Mesodermal cell (in vitro differentiated cells): ENCODE results near the gene MCOLN1.

Experiments used
- H3K27ac ChIP-seq: 2 replicates; pipeline ENCODE4 v1.7.0; 2013; ENCODE audit warnings: mild to moderate bottlenecking, low read depth, low read length, moderate library complexity; ENCODE audit not compliant: severe bottlenecking
- H3K36me3 ChIP-seq: 2 replicates; pipeline ENCODE4 v1.7.1; 2013; ENCODE audit warnings: mild to moderate bottlenecking, low read length, moderate library complexity; ENCODE audit not compliant: control insufficient read depth, insufficient read depth
- H3K4me1 ChIP-seq: one replicate; pipeline ENCODE4 v1.7.1; 2013; ENCODE audit warnings: mild to moderate bottlenecking, low read length; ENCODE audit not compliant: insufficient read depth, control insufficient read depth, poor library complexity, severe bottlenecking
- H3K4me3 ChIP-seq: 2 replicates; pipeline ENCODE4 v1.7.0; 2013; ENCODE audit warnings: low read length, control low read depth, mild to moderate bottlenecking; ENCODE audit not compliant: insufficient read depth, poor library complexity, severe bottlenecking; ENCODE audit errors: extremely low read depth
- H3K9me3 ChIP-seq: 2 replicates; pipeline ENCODE4 v1.7.1; 2013; ENCODE audit warnings: mild to moderate bottlenecking, low read length, moderate library complexity; ENCODE audit not compliant: control insufficient read depth
- WGBS, 2 experiments: methylation state at CpG; one replicate each; pipeline ENCODE4 v1.1.5; 2013; ENCODE audit warnings: missing lambda C conversion rate in 2 of 2; ENCODE audit not compliant: insufficient coverage in 2 of 2; 5-methylcytosine and 5-hydroxymethylcytosine counted together

The MCOLN1 gene

GRCh38 chr19:7515645-7516151, 6.7 kb upstream of the MCOLN1 start, which contains the start of gene ZNF358:
Gene ZNF358 (plus strand): TSS chr19:7516103. CDS start chr19:7519243, 3,140 bp downstream.
- Histone ChIP-seq H3K36me3 (peaks cover 19% of the 10 kb centered on the region), H3K9me3 (no peaks in the 10 kb centered on the region), H3K27ac (peak within 1 kb of the TSS; percentile 62), H3K4me1 (peaks cover 15% of the 10 kb centered on the region), H3K4me3 (peak within 1 kb of the TSS; percentile 63)
- 5 to 9% methylated on average over 10 to 17 of the region's 33 CpGs for WGBS, 2 experiments

GRCh38 chr19:7516333-7516732, 6.1 kb upstream of the MCOLN1 start:
- WGBS, 2 experiments, result 0 to 4% methylated on average over 6 to 10 of the region's 28 CpGs
- Histone ChIP-seq H3K4me1 (peaks cover 15% of the 10 kb centered on the region), H3K27ac (peak overlapping the region; percentile 29)

GRCh38 chr19:7516878-7517277, 5.5 kb upstream of the MCOLN1 start:
- 82 to 89% methylated on average over 1 to 4 of the region's 4 CpGs for WGBS, 2 experiments
- Histone ChIP-seq H3K36me3 (peaks cover 23% of the 10 kb centered on the region), H3K27ac (no peak overlapping the region), H3K9me3 (no peaks in the 10 kb centered on the region), H3K4me3 (peak overlapping the region; percentile 63), H3K4me1 (peaks cover 15% of the 10 kb centered on the region)

More at GRCh38 chr19:7516333-7516732, 6.1 kb upstream of the MCOLN1 start:
- Histone ChIP-seq H3K4me3 (peak overlapping the region; percentile 63), H3K36me3 (peaks cover 23% of the 10 kb centered on the region), H3K9me3 (no peaks in the 10 kb centered on the region)

GRCh38 chr19:7519361-7520130, 2.9 kb upstream of the MCOLN1 start:
- WGBS, 2 experiments, result 95 to 97% methylated on average over 67 to 72 of the region's 74 CpGs
- Histone ChIP-seq H3K27ac (no peak overlapping the region), H3K36me3 (peaks cover 23% of the 10 kb centered on the region), H3K9me3 (no peaks in the 10 kb centered on the region), H3K4me3 (no peak overlapping the region), H3K4me1 (peaks cover 24% of the 10 kb centered on the region)

GRCh38 chr19:7520131-7521051, 2.0 kb upstream of the MCOLN1 start:
- H3K27ac ChIP-seq, result no peak overlapping the region
- peaks cover 18% of the 10 kb centered on the region for H3K4me1 ChIP-seq
- H3K9me3 ChIP-seq, result no peaks in the 10 kb centered on the region
- H3K4me3 ChIP-seq, result no peak overlapping the region
- WGBS, 2 experiments, result 96% methylated on average over 35 to 49 of the region's 51 CpGs
- peaks cover 31% of the 10 kb centered on the region for H3K36me3 ChIP-seq

GRCh38 chr19:7521551-7522071, 813 bp upstream of the MCOLN1 start:
- peak overlapping the region; percentile 41 for H3K27ac ChIP-seq
- peak overlapping the region; percentile 89 for H3K4me3 ChIP-seq

GRCh38 chr19:7522923-7523667, 671 bp downstream of the MCOLN1 start:
- Histone ChIP-seq H3K9me3 (no peaks in the 10 kb centered on the region), H3K27ac (no peak overlapping the region), H3K4me3 (peak overlapping the region; percentile 89), H3K4me1 (peaks cover 9% of the 10 kb centered on the region), H3K36me3 (peaks cover 48% of the 10 kb centered on the region)
- WGBS, 2 experiments, result 10 to 16% methylated on average over 22 of the region's 23 CpGs

More at GRCh38 chr19:7521551-7522071, 813 bp upstream of the MCOLN1 start:
- WGBS, 2 experiments, result 56% methylated on average over 8 to 10 of the region's 10 CpGs
- no peaks in the 10 kb centered on the region for H3K9me3 ChIP-seq
- peaks cover 44% of the 10 kb centered on the region for H3K36me3 ChIP-seq
- H3K4me1 ChIP-seq, result peaks cover 15% of the 10 kb centered on the region

- no peak overlapping the region for H3K27ac ChIP-seq
- H3K4me3 ChIP-seq, result no peak overlapping the region
- no peaks in the 10 kb centered on the region for H3K9me3 ChIP-seq
- 96 to 100% methylated on average over 2 to 3 of the region's 5 CpGs for WGBS, 2 experiments
- H3K4me1 ChIP-seq, result peaks cover 9% of the 10 kb centered on the region
- peaks cover 49% of the 10 kb centered on the region for H3K36me3 ChIP-seq
Observed at GRCh38 chr19:7524523-7524922, 2.1 kb downstream of the MCOLN1 start.

GRCh38 chr19:7524992-7525739, 2.7 kb downstream of the MCOLN1 start:
- Histone ChIP-seq H3K9me3 (no peaks in the 10 kb centered on the region), H3K4me1 (peaks cover 9% of the 10 kb centered on the region), H3K36me3 (peaks cover 51% of the 10 kb centered on the region), H3K27ac (no peak overlapping the region), H3K4me3 (no peak overlapping the region)
- 95 to 97% methylated on average over 12 to 17 of the region's 20 CpGs for WGBS, 2 experiments
